Stimulated activated CD4-positive, alpha-beta T cell treated with anti-CD3 and anti-CD28 coated beads, Interleukin-1b, Interleukin-23, amount 100 ng/mL, for 24 hours (primary cell): Measurements from ENCODE around the gene DROSHA.
"Not testable (repeated sequence)": the region's sequence is repeated elsewhere in the genome, so short reads cannot be mapped to it uniquely, and the experiment has no call there.

Experiments used
- DNase-seq, 4 experiments: peaks; one replicate each; pipeline ENCODE4 v3.0.0-alpha.2; 2020; ENCODE audit warnings: low read depth in 4 of 4, low spot score in 1 of 4

DROSHA gene

DNA sequence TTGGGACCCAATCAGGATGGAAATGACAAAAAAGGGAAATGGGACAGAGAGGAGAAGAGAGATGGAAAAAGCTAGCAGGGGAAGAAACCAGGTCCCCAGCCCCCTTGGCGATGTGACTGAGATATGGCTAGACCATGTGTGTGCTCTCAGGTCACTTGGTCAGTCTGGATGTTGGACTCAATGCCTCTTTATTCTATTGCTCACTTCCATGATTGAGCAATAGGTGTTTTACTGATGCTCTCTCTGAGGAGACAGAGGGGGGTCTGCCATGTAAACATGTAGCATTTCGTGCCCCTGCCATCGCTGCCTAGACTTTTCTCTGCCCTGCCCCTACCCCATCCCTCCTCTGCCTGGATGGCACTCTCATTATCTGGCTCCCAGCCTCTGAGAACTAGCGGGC, 150.6 kb downstream of the DROSHA start:
- DNase-seq, result no peak

GRCh38 chr5:31380049-31380448, 151.8 kb downstream of the DROSHA start:
- DNase-seq, result no peak

DNA sequence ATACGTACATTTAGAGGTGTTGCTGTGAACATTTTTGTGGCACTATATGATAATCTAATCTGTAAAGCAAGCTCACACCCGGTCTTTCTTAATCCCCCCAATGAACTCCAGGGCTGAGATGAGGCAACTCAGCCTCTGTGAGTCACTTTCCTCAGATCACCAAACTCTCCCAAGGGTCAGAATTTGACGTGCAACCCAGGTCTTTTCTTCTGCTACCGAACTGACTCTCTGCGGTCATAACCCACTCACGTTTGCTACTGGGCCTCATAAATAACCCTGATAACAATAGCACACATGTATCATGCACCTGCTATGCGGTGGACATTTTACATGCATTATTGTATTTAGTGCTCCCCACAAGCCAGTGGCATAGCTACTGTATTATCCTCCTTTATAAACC, 153.1 kb downstream of the DROSHA start:
- DNase-seq, result no peak

GRCh38 chr5:31378136-31378535, 153.8 kb downstream of the DROSHA start:
- no peak for DNase-seq

- no peak for DNase-seq
Observed at GRCh38 chr5:31377274-31377946, 154.5 kb downstream of the DROSHA start.

DNA sequence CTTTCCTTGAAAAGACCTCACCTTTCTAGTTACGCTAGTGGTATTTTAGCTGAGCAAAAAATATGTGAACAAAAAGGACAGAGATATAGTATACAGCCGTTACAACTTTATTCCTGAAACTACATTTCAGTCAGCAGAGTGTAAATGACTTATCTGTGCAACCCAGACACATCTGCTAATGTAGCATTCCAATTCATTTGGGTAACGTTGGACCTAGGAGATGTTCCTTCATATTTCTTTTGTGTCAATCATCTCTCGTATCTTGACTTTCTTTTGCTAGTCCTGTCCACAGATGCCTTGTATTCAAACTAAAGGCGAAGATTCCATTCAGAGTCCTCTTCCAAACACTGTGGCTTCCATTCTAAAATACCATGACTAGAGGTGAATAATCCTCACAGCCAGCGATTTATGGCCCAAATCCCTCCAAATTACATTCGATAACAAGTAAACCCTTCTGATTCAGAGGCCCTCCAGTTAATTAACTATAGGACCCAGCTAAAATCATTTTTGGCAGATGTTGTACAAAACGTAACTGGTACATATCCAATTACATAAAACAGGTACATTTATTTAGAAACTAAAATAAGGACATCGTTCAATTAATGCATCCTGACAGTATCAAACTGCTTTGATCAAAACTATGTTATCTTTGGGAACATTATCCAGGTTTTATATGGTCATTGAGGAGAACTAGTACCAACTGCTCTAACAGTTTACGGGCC, 155.7 kb downstream of the DROSHA start:
- no peak for DNase-seq

- no peak for DNase-seq
Observed at GRCh38 chr5:31372124-31372523, 159.8 kb downstream of the DROSHA start.

GRCh38 chr5:31366941-31367340, 165.0 kb downstream of the DROSHA start:
- no peak for DNase-seq

- DNase-seq, result no peak
Observed at GRCh38 chr5:31365776-31366175, 166.1 kb downstream of the DROSHA start.

DNA sequence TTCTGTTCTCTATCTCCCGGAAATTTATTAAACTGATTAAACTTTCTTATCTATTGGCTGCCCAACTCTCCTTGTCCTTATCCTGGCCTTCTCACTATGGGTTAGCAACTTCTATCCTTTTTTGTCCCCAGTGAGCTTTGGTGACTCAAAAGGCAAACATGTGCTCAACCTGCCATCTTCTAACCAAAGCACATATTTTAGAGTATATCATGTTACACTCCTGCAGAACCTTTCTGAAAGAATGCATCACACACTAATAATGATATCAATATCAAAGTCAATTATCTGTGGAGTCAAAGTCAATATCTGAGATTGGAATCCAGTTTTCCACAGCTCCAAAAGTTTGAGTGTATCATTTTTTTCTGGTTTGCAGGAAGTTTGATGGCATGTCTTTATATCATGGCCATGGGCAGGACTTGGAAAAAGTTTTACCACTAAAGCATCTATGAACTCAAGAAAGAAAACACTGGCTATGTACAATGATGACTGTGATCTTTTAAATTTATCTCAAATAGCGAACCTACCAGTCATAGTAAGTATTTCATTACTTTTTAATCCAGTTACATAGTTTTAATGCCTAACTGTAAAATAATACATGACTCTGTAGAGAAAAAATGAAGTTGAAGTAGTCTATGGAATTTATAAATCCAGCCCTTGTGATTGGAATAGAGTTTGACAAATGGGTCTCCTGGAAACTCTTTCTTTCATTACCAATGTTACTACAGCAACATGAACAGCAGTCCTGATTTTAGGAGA, 166.8 kb downstream of the DROSHA start:
- DNase-seq, result no peak

DNA sequence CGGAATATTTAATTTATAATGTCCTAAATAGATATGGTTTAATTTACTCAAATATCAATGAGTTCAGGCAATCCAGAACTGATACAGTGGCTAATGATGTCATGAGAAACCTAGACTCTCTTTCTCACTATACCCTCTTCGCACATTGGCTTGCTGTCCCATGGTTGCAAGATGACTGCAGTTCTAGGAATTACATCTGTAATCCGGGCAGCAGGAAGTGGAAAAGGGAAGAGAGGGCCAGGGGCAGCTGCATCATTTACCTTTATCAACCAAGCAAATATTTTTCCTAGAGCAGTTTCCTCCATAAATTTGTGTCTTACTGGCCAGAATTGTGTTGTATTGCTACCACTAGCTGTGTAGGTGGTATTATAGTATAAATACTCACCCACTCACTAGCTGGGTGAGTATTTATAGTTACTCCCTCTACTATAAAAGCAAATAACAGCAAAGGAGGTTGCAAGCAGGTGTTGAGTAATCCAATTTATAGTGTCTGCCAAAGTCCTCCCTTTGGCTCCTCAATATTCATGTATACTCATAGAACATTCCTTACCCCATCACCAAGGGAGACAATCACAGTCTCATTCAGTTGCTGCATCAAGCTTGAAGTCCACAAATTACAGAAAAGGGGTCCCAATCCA, 168.8 kb downstream of the DROSHA start:
- no peak for DNase-seq

GRCh38 chr5:31362529-31362900, 169.4 kb downstream of the DROSHA start:
- no peak for DNase-seq

GRCh38 chr5:31361704-31362528, 170.0 kb downstream of the DROSHA start:
- DNase-seq, result not testable (repeated sequence)

DNA sequence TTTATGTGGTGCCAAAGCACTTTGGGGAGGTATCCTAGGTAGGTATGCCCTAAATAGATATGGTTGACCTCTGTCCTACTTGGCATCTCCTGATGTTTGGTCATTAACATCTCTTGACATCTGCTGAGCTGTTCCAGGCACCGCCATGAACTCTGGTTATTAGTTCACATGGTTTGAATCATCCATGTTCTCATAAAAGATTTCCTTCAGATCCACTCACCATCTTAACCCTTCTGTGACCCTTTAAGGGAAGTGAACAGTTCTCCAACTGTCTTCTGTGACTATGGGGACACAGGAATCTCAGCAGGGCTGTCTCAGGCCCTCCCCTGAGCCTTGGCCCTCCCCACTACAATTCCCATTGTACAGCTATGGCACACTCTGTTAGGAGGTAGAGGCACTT, 170.7 kb downstream of the DROSHA start:
- no peak for DNase-seq

- no peak for DNase-seq
Observed at GRCh38 chr5:31359839-31360238, 172.1 kb downstream of the DROSHA start.

DNA sequence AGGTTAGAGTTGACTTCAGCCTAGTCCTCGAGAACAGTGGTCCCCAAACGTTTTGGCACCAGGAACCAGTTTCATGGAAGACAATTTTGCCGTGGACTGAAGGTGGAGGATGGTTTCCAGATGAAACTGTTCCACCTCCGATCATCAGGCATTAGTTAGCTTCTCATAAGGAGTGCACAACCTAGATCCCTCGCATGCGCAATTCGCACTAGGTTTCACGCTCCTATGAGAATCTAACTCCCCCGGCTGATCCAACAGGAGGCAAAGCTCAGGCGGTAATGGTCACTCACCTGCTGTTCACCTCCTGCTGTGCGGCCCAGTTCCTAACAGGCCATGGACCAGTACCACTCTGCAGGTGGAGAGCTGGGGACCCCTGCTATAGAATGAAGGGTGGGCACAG, 174.9 kb downstream of the DROSHA start:
- no peak for DNase-seq

DNA sequence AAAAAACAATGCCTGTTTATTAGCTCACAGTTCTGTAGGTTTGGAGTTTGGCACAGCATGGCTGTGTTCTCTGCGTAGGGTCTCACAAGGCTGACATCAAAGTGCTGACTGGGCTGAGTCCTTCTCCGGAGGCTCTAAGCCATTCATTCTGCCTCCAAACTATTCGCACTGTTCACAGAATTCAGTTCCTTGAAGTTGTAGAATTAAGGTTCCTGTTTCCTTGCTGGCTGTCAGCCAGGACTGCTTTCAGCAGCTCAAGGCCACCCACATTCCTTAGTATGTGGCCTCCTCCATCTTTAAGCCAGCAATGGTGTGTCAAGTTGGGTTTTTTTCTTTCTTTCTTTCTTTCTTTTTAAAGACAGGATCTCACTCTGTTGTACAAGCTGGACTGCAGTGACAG, 176.6 kb downstream of the DROSHA start:
- no peak for DNase-seq
